ENCODE results near the gene VPREB3. TPM values are rescaled to one million over a fixed set of nuclear protein-coding genes. Genes with fewer than 3 reads are reported as not detected.

Gene VPREB3
- total RNA-seq, 3 donors from 2014 or later (not counting 1 experiment from before 2014, with no cell fraction given) = not detected

DNA sequence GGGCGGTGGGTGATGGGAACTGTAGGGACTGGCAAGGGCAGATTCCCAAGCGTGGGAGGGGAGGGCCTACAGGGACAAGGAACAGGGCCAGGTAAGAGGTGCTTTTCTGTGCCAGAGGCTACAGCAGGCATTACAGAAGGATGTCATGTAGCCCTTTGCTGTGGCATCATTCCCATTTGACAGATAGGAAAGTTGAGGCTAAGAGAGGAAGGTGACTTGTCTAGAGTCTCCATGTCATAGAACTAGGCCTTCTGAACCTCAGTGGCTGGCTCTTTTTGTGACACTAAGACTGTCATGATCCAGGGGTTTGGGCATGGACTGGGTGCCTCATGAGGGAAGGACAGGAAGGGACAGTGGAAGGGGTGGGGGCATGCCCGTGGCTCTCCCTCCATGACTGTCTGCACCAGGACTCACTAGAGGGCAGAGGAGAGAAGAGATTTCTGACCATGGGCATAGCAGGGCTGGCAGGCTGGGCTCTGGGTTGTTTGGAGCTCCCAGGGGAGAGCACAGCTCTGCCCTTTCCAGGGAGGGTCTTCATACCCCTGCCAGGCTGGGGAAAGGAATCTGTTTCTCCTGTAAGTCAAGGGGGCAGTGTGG is 21.7 kb upstream of the VPREB3 start:
- DNase-seq (no peak), ATAC-seq (no peak)
- Histone ChIP-seq H3K36me3 (ENCODE audit: control insufficient read depth, insufficient read depth, low read length) (no peaks in the 10 kb centered on the region), H3K27me3 (ENCODE audit: control insufficient read depth, insufficient read depth, low read length) (no peaks in the 10 kb centered on the region), H3K9me3 (ENCODE audit: control insufficient read depth, insufficient read depth, low read length) (no peaks in the 10 kb centered on the region), H3K4me3 (ENCODE audit: low read length) (no peak overlapping the region), H3K27ac (ENCODE audit: low read length) (no peak overlapping the region), H3K4me1 (ENCODE audit: control insufficient read depth, insufficient read depth, low read length) (peaks cover 21% of the 10 kb centered on the region)
- Mint-ChIP-seq H3K4me3 (no peak overlapping the region), H3K27ac (no peak overlapping the region), H3K4me1 (peaks cover 0 to 14% of the 10 kb centered on the region in 2 donors), H3K9me3 (no peaks in the 10 kb centered on the region), H3K36me3 (no peaks in the 10 kb centered on the region), H3K27me3 (ENCODE audit: low read depth in 2 of 2) (no peaks in the 10 kb centered on the region)
- TF ChIP-seq, protein P1, sequence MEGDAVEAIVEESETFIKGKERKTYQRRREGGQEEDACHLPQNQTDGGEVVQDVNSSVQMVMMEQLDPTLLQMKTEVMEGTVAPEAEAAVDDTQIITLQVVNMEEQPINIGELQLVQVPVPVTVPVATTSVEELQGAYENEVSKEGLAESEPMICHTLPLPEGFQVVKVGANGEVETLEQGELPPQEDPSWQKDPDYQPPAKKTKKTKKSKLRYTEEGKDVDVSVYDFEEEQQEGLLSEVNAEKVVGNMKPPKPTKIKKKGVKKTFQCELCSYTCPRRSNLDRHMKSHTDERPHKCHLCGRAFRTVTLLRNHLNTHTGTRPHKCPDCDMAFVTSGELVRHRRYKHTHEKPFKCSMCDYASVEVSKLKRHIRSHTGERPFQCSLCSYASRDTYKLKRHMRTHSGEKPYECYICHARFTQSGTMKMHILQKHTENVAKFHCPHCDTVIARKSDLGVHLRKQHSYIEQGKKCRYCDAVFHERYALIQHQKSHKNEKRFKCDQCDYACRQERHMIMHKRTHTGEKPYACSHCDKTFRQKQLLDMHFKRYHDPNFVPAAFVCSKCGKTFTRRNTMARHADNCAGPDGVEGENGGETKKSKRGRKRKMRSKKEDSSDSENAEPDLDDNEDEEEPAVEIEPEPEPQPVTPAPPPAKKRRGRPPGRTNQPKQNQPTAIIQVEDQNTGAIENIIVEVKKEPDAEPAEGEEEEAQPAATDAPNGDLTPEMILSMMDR (IDR thresholded peaks at IDR 0.05) = no peak
- 75% methylated on average over 3 of the region's 3 CpGs for WGBS (ENCODE audit: insufficient coverage)
- intact Hi-C loops (cut with micrococcal nuclease) = no loop called here

DNA sequence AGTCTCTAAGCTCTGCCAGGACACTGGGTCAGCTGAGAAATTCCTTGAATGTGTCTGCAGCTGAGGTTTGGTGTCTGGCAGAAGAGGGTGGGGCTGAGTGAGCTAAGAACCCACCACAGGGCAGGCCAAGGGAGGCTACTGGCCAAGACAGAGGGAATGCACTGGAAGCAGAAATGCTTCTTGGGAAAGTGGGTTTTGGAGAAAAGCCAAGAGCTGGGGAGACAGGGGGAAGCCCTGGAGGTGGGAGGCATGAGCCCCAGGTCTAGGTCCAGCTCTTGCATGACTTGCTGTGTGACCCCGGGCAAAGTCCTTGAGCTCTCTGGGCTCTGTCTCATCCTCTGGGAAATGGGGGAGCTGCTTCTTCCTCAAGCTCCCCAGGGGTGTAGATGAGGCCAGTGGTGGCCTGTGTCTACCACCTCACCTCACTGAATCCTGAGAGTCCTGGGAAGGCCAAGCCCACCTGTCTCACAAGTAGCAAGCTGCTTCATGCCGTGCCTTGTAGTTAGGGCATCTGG is 20.8 kb upstream of the VPREB3 start:
- Mint-ChIP-seq H3K36me3 (no peaks in the 10 kb centered on the region), H3K9me3 (no peaks in the 10 kb centered on the region), H3K4me3 (no peak overlapping the region), H3K27ac (no peak overlapping the region), H3K27me3 (ENCODE audit: low read depth in 2 of 2) (no peaks in the 10 kb centered on the region), H3K4me1 (peaks cover 0 to 15% of the 10 kb centered on the region in 2 donors)
- Histone ChIP-seq H3K36me3 (ENCODE audit: control insufficient read depth, insufficient read depth, low read length) (no peaks in the 10 kb centered on the region), H3K27ac (ENCODE audit: low read length) (no peak overlapping the region), H3K4me1 (ENCODE audit: control insufficient read depth, insufficient read depth, low read length) (peaks cover 22% of the 10 kb centered on the region), H3K4me3 (ENCODE audit: low read length) (no peak overlapping the region), H3K27me3 (ENCODE audit: control insufficient read depth, insufficient read depth, low read length) (no peaks in the 10 kb centered on the region), H3K9me3 (ENCODE audit: control insufficient read depth, insufficient read depth, low read length) (no peaks in the 10 kb centered on the region)
- TF ChIP-seq, protein P1 (IDR thresholded peaks at IDR 0.05) = no peak
- 94% methylated on average over 2 of the region's 2 CpGs for WGBS (ENCODE audit: insufficient coverage)
- intact Hi-C loops (cut with micrococcal nuclease) = no loop called here
- ATAC-seq (no peak), DNase-seq (no peak)

DNA sequence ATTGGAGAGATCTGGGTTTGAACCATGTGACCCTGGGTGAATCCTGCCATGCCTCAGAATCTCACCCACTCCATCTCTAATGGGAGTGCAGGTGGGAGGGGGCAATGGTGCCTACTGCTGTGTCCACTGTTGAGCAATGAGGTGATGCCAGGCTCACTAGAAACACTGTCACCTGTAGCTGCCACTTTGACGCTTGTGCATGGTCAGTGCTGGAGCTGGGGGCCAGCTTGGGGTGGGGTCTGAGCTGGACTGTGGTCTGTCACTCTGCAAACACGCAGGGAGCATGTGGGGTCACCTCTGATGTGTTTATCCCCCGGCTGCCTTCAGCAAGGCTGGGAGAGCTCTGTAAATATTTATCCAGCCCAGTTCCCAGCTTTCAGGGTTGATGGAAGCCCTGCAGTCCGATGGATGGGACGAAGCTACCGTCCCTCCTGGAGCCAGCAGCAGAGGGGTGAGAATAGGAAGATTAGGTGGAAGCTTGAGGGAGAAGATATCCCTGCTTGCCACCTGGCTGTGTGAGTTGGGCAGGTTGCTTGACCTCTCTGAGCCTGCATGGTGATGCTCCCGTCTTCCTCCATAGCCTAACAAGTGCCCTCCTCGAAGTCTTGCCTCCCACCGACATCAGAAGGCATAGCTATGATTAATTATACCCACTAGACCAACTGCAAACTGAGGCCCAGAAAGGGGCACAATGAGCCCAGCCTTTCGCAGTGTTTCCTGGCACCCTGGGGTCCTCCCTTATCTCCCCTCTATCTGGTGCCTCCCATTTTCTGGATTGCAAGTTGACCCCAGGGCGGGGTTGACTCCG is 20.1 kb upstream of the VPREB3 start:
- no peak overlapping the region for H3K4me3 ChIP-seq (ENCODE audit: low read length)
- no peaks in the 10 kb centered on the region for H3K27me3 ChIP-seq (ENCODE audit: control insufficient read depth, insufficient read depth, low read length)
- no peaks in the 10 kb centered on the region for H3K27me3 Mint-ChIP-seq (ENCODE audit: low read depth in 2 of 2)
- no peaks in the 10 kb centered on the region for H3K9me3 ChIP-seq (ENCODE audit: control insufficient read depth, insufficient read depth, low read length)
- no peak overlapping the region for H3K4me3 Mint-ChIP-seq
- no peak for ATAC-seq
- H3K36me3 ChIP-seq (ENCODE audit: control insufficient read depth, insufficient read depth, low read length) = no peaks in the 10 kb centered on the region
- TF ChIP-seq, protein P1 (IDR thresholded peaks at IDR 0.05) = no peak
- H3K4me1 Mint-ChIP-seq = peaks cover 0 to 15% of the 10 kb centered on the region in 2 donors
- intact Hi-C loops (cut with micrococcal nuclease) = no loop called here
- no peak overlapping the region for H3K27ac ChIP-seq (ENCODE audit: low read length)
- WGBS (ENCODE audit: insufficient coverage) = 96% methylated on average over 12 of the region's 12 CpGs
- H3K27ac Mint-ChIP-seq = no peak overlapping the region
- H3K9me3 Mint-ChIP-seq = no peaks in the 10 kb centered on the region
- no peak for DNase-seq
- H3K36me3 Mint-ChIP-seq = no peaks in the 10 kb centered on the region
- peaks cover 23% of the 10 kb centered on the region for H3K4me1 ChIP-seq (ENCODE audit: control insufficient read depth, insufficient read depth, low read length)
